GM18873 (cell line): ENCODE data around the gene EXOG.

ENCODE experiments used
- ATAC-seq: cut with Tn5 transposase; IDR thresholded peaks from one replicate; pipeline ENCODE4 v1.9.1; 2021; ENCODE audit warnings: mild to moderate bottlenecking, moderate library complexity, moderate number of reproducible peaks; ENCODE audit not compliant: unreplicated experiment, low FRiP score

Gene EXOG

GRCh38 chr3:38496131-38496910 is at the start of gene EXOG:
Gene EXOG, plus strand, starts transcription at chr3:38496340. Its CDS starts 28 bp downstream, at chr3:38496368.
- peak; percentile 68 for ATAC-seq

GRCh38 chr3:38446812-38447211 is 49.3 kb upstream of the EXOG start:
- no peak for ATAC-seq

GRCh38 chr3:38450853-38451252 is 45.3 kb upstream of the EXOG start:
- no peak for ATAC-seq

GRCh38 chr3:38453075-38453912 is 42.8 kb upstream of the EXOG start, which contains the start of gene ACVR2B:
Gene ACVR2B, plus strand, starts transcription at chr3:38453890. Its CDS starts 433 bp downstream, at chr3:38454323.
- ATAC-seq: peak; percentile 43

- ATAC-seq: no peak
Measured at GRCh38 chr3:38453913-38454177, 42.3 kb upstream of the EXOG start.

- ATAC-seq: no peak
Measured at GRCh38 chr3:38454178-38454883, 41.8 kb upstream of the EXOG start.

GRCh38 chr3:38454884-38455638 is 41.1 kb upstream of the EXOG start:
- no peak for ATAC-seq

- no peak for ATAC-seq
Measured at GRCh38 chr3:38455639-38456430, 40.3 kb upstream of the EXOG start.

- no peak for ATAC-seq
Measured at GRCh38 chr3:38457111-38458003, 38.8 kb upstream of the EXOG start.

- ATAC-seq: no peak
Measured at GRCh38 chr3:38458796-38459498, 37.2 kb upstream of the EXOG start.

- ATAC-seq: no peak
Measured at GRCh38 chr3:38459499-38460048, 36.6 kb upstream of the EXOG start.

GRCh38 chr3:38460377-38461270 is 35.5 kb upstream of the EXOG start:
- ATAC-seq: no peak

GRCh38 chr3:38465588-38466154 is 30.5 kb upstream of the EXOG start:
- ATAC-seq: no peak

- no peak for ATAC-seq
Measured at GRCh38 chr3:38468765-38469164, 27.4 kb upstream of the EXOG start.

GRCh38 chr3:38469852-38470251 is 26.3 kb upstream of the EXOG start:
- ATAC-seq: no peak

GRCh38 chr3:38471260-38471857 is 24.8 kb upstream of the EXOG start:
- ATAC-seq: no peak
